Esophagus mucosa (tissue), 1 donor: ENCODE results near the gene TIAM2. TPM values are rescaled to one million over a fixed set of nuclear protein-coding genes. Genes with fewer than 3 reads are reported as not detected.
"Not testable (repeated sequence)": the region's sequence is repeated elsewhere in the genome, so short reads cannot be mapped to it uniquely, and the experiment has no call there.

Experiments
- ATAC-seq: fragments of 200-7000 bp; cut with Tn5 transposase; one replicate; pipeline ENCODE4 v1.9.1; 2020
- total RNA-seq: library from RNA; stranded (reverse); gene quantifications from one replicate; pipeline ENCODE4 v1.2.4, GENCODE V29; 2023
- donor health status: DM: yes; HTN: yes; CAD: no.

The TIAM2 gene
- total RNA-seq, 1 donor from 2014 or later: 3.1 TPM

DNA sequence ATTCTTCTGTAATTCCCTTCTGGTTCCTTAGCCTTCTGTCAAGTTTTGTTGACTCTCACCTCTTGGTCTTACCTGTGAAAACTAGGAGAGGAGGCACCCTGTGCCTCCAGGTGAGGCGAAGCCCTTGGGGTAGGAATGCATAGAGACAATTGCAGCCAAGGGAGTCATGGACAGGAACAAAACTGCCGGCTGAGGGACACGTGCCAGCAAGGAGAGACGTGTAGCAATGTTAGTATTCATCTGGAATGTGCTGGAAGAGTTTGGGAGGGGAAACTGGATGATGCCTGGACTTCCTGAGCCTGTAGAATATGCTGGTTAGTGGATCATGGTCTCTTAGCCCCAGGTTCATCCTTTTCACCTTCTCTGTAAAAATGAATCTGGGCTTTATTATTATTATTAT is 3.9 kb upstream of the TIAM2 start:
- ATAC-seq: peak; percentile 22

GRCh38 chr6:154993026-154993425 is 2.1 kb upstream of the TIAM2 start:
- no peak for ATAC-seq

- ATAC-seq: no peak
These were observed 1.4 kb upstream of the TIAM2 start for GRCh38 chr6:154993710-154994109.

DNA sequence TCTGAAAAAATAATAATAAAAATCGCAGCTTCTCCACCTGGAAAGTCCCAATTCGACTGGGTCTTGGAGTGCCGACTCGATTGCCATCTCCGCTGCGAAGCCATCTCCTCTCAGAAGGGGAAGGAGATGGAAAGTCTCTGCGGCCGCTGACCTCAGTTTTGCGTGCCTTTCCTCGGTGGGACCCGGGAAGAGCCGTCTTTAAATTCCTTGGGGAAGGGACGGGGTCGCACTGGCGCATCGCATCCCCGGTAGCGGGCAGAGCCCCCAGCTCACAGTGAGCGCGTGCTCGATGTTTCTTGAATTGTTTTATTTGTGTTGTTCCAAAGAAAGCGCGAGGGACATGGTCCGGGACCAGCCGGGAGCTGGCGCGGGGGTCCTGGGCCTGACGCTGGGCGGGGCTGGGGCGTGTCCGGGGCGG is 270 bp upstream of the TIAM2 start:
- no peak for ATAC-seq

DNA sequence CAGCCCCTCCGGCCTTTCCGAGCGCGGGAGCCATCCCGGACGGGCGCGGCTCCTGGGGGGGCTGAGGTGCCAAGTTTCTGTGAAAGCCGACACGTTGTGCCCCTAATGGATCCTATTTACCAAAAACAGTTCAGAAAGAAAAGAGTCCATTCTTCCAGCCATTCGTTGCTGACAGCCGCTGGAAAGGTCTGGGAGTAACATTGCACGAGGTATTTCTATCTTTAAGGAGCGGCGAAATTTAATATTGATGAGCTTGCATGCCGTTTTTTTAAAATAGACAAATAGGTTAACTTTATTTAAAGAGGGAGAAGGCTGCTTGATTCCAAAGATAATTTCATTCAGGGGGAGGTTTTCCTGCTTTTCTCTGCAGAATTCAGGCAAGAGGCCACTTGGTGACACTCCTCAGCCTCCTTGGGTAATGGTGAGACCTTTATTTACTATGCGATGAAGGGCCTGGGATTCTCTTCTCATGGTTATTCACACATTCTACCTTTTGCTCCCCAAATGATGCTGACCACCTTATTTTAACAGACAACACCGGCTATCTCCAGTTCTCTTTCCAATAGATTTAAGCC is 988 bp downstream of the TIAM2 start:
- ATAC-seq: no peak

- peak; percentile 48 for ATAC-seq
These were observed 1.8 kb downstream of the TIAM2 start for GRCh38 chr6:154996841-154997311.

DNA sequence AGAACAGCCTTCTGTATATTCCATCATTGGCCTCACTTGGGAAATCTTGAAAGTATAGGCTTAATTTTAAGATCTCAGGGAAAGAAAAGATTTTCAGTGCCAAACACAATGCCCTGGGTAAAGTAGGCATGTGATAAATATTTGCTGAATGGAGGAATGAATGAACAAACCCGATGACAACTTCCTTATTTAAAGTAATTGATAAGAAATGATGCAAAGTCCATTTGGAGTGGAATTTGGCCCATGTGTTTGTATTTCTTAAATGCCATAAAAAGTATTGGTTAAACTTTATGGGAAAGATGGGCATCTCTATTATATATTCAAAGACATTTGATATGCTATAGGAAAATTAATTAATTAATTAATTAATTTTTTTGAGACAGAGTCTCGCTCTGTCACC is 3.7 kb downstream of the TIAM2 start:
- ATAC-seq: no peak

DNA sequence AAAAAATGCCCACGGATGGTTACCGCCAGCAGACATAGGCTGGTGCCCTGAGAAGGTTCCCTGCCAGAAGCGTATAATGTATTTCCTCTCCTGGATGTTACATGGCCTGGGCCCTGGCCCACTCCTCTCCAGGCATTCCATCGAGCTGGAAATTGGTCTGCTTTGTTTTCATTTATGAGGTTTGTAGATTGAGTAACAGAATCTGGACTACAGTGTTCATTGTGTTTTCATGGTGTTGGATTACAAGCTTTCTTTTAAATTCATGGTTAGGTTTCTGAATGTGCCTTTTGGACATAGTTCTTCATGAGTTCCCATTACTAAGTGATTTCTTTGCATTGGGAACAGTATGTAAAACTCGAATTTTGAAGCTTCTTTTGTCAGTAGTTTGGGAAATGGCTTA is 6.4 kb downstream of the TIAM2 start:
- no peak for ATAC-seq

- no peak for ATAC-seq
These were observed 6.8 kb downstream of the TIAM2 start for GRCh38 chr6:155001934-155002333.

DNA sequence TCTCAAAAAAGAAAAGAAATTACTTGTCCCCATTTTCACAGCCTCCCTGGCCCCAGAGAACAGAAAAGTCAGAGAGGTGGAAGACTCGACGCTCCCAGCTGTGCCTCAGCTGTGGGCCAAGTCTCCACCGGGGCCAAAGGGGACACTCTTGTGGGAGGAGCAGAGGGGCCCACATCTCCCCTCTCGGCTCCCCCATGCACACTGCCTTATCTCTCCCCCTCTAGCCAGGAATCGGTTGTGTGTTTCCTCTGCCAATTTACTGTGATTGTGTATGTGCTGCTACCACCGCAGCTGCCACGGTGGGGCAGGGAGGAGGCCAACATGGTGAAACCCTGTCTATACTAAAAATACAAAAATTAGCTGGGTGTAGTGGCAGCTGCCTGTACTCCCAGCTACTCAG is 8.4 kb downstream of the TIAM2 start:
- no peak for ATAC-seq

DNA sequence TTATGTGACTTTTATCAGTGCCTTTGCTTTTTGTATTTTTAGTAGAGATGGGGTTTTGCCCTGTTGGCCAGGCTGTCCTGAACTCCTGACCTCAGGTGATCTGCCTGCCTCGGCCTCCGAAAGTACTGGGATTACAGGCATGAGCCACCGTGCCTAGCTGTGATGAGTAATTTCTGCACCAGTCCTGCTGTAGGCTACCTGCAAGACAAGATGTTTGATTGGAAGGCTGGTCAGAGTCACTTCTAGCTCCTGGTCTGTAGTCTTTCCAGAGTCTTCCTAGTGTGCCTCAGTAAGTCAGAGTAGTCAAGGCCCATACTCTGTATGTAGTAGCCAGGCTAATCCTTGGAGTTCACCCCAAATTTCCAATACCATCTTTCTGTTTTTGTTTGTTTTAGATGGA is 8.9 kb downstream of the TIAM2 start:
- ATAC-seq: peak; percentile 73

GRCh38 chr6:155004576-155005372 is 9.7 kb downstream of the TIAM2 start:
- ATAC-seq: no peak

- ATAC-seq: no peak
These were observed 13.5 kb downstream of the TIAM2 start for GRCh38 chr6:155008625-155009024.

DNA sequence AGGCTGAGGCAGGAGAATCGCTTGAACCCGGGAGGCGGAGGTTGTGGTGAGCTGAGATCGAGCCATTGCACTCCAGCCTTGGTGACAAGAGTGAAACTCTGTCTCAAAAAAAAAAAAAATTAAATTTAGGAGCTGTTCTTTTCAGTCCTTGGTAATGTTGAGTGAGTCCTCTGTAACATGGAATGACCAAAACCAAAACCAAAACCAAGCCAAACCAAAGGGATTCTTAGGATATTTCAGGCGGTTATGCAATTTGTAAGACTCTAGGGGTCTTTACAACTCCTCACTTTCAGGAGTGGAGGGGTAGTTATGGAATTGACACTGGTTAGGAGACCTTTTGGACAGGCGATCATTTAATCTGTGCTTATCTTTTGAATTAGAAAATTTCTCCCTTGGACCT is 15.8 kb downstream of the TIAM2 start:
- no peak for ATAC-seq

- no peak for ATAC-seq
These were observed 16.7 kb downstream of the TIAM2 start for GRCh38 chr6:155011809-155012291.

DNA sequence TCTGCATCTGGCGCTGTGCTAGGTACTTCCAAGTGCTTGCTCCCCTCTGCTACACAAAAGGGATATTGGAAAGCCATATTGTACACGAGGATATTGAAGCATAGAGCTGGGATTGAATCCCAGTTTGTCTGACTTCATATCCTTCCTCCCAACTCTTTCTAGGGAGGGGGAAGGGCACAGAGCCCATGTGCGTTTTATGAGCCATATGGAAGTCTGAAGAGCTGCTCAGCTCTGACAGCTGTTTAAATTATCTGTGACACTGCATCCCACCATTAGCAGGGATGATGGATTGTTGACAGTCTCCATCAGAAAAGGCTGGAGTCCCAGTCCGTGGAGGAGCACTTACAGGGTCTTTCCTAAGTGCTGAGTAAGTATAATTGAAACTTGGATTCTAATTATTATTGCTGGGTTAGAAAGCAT is 18.4 kb downstream of the TIAM2 start:
- ATAC-seq: no peak

DNA sequence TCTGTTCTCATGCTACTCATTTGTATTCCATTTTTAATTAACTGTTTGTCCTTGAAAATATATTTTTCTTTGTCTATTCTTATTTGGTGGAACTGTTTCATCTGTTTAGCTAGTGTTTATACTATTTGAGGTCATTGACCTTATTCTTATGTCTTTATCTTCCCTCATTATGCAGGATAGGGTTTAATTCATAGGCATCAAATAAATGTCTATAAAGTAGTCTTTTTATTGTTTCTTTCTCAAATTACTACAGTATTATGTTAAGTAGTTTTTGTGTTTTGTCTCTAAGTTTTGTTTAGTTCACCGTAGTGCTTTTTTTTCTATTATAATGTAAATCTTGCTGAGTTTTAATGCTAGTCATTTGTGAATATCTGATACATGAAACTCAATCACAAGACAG is 19.0 kb downstream of the TIAM2 start:
- ATAC-seq: no peak

GRCh38 chr6:155014670-155015300 is 19.7 kb downstream of the TIAM2 start:
- no peak for ATAC-seq

DNA sequence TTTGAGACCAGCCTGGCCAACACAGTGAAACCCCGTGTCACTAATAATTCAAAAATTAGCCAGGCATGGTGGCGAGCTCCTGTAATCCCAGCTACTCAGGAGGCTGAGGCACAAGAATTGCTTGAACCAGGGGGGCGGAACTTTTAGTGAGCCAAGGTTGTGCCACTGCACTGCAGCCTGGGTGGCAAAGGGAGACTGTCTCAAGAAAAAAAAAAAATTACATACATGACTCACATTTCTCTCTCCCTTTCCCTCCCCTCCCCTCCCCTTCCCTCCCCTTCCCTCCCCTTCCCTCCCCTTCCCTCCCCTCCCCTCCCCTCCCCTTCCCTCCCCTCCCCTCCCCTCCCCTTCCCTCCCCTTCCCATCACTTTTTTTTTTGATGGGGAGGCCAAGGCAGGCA is 23.3 kb downstream of the TIAM2 start:
- ATAC-seq: not testable (repeated sequence)

GRCh38 chr6:155021680-155022079 is 26.6 kb downstream of the TIAM2 start:
- no peak for ATAC-seq

DNA sequence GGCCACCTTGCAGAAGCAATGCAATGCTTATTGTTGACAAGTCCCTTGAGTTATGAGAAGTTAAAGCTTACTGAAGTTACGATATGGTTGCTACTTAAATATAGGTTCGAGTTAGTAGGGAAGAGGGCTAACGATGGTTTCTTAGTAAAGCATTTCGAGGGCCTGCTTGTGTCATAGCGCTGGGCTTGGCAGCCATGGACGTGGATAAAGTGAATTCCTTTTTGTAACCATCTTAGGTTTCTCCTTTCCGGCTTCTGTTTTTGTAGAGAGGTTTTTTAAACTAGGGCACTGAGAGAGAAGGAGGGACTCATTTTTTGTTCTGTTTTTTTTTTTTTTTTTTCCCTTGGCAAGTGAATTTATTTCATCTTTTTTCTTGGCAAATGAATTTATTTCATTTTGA is 27.6 kb downstream of the TIAM2 start:
- no peak for ATAC-seq

- ATAC-seq: no peak
These were observed 28.6 kb downstream of the TIAM2 start for GRCh38 chr6:155023717-155024116.

DNA sequence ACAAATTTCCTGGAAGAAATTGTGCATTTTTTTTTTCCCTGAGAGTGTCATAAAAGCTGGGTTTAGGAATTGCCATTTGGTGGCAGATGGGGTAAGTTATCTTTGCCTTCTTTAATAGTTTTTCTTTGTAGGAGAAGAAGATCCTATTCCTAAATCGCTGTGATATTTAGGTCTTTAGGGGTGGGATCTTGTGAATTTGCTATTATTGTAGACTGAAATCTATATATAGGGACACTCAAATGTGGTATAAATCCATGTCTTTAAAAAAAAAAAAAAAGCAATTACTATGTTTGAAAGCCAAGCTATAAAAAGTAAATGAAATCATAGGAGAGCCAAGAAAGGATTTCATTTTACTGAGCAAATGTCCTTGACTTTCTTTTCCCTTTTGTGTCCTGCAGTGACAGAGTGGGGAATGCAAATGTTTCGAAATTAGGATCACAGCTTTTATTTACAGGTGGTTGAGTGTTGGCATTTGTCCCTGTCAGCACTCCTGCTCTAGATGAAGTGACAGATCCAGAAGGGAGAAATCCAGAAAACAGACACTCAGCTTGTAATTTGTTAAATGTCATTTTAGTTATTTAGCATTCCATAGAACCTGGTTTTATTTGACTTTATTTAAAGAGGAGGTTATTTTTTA is 29.4 kb downstream of the TIAM2 start:
- ATAC-seq: no peak
